ENCODE measurements around the gene TEX22. TPM values are rescaled to one million over a fixed set of nuclear protein-coding genes. Genes with fewer than 3 reads are reported as not detected.

TEX22 gene
- total and polyA plus RNA-seq, 2 donors (not counting 1 experiment from before 2014, with no cell fraction given), result 1.7 to 7.0 TPM

DNA sequence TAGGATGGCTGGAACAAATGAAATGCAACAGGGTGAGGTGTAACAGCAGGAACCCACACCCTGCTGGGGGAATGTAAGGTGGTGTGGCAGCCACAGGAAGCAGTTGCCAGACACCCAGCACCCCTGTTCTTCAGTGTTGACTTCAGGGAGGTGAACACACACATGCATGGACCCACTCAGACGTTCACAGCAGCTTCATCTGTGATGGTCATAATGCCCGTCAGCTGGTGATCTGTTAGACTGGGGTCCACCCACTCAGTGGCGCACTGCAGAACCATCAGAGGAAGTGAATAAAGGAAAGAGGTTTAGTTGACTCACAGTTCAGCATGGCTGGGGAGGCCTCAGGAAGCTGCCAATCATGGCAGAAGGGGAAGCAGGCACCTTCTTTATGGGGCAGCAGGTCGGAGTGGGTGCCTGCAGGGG is 22.7 kb upstream of the TEX22 start:
- H3K9ac ChIP-seq (ENCODE audit: low read length), result no peak overlapping the region
- 23% methylated on average over 4 of the region's 4 CpGs for WGBS (ENCODE audit: insufficient coverage)
- no peak overlapping the region for H3K27ac ChIP-seq (ENCODE audit: low read length in 2 of 2)
- H2AFZ ChIP-seq (ENCODE audit: insufficient read depth, low read depth, low read length, poor library complexity, severe bottlenecking), result no peak overlapping the region
- TF ChIP-seq, protein P1, sequence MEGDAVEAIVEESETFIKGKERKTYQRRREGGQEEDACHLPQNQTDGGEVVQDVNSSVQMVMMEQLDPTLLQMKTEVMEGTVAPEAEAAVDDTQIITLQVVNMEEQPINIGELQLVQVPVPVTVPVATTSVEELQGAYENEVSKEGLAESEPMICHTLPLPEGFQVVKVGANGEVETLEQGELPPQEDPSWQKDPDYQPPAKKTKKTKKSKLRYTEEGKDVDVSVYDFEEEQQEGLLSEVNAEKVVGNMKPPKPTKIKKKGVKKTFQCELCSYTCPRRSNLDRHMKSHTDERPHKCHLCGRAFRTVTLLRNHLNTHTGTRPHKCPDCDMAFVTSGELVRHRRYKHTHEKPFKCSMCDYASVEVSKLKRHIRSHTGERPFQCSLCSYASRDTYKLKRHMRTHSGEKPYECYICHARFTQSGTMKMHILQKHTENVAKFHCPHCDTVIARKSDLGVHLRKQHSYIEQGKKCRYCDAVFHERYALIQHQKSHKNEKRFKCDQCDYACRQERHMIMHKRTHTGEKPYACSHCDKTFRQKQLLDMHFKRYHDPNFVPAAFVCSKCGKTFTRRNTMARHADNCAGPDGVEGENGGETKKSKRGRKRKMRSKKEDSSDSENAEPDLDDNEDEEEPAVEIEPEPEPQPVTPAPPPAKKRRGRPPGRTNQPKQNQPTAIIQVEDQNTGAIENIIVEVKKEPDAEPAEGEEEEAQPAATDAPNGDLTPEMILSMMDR (IDR thresholded peaks at IDR 0.05), result no peak
- ATAC-seq (ENCODE audit: low read depth) (no peak), DNase-seq (no peak)
- no peaks in the 10 kb centered on the region for H4K20me1 ChIP-seq (ENCODE audit: control insufficient read depth, insufficient read depth, low read length, poor library complexity, severe bottlenecking)
- no peaks in the 10 kb centered on the region for H3K36me3 ChIP-seq (replicated peaks in 1 of 2; ENCODE audit: control extremely low read depth in 1 of 2, control insufficient read depth in 1 of 2, extremely low read depth in 1 of 2, insufficient read depth in 2 of 2, low read length in 1 of 2)
- no peaks in the 10 kb centered on the region for H3K27me3 Mint-ChIP-seq
- H3K4me1 Mint-ChIP-seq, result peaks cover 10% of the 10 kb centered on the region
- no peaks in the 10 kb centered on the region for H3K27me3 ChIP-seq (replicated peaks in 1 of 4; ENCODE audit: control extremely low read depth in 1 of 4, control insufficient read depth in 3 of 4, insufficient read depth in 4 of 4, low read length in 3 of 4)
- no peaks in the 10 kb centered on the region for H3K79me2 ChIP-seq (ENCODE audit: control insufficient read depth, insufficient read depth, low read length)
- no peak overlapping the region for H3K4me2 ChIP-seq (replicated peaks; ENCODE audit: low read depth, low read length, poor library complexity, severe bottlenecking)
- no peak overlapping the region for H3K27ac Mint-ChIP-seq
- no peak overlapping the region for H3K4me3 Mint-ChIP-seq
- peaks cover 2% of the 10 kb centered on the region for H3K9me3 Mint-ChIP-seq (ENCODE audit: insufficient read depth)
- H3K4me3 ChIP-seq (ENCODE audit: control extremely low read depth in 1 of 5, extremely low read depth in 1 of 5, insufficient read depth in 1 of 5, low read depth in 2 of 5, low read length in 4 of 5), result no peak overlapping the region
- peaks cover 0 to 11% of the 10 kb centered on the region in 2 donors for H3K4me1 ChIP-seq (ENCODE audit: control insufficient read depth in 2 of 2, insufficient read depth in 2 of 2, low read length in 2 of 2)
- peaks cover 0 to 14% (median 0%) of the 10 kb centered on the region in 3 donors for H3K9me3 ChIP-seq (ENCODE audit: control extremely low read depth in 1 of 3, control insufficient read depth in 2 of 3, insufficient read depth in 1 of 3, low read length in 2 of 3)
- ChIA-PET POLR2A (no interaction called here), CTCF (no interaction called here)
- intact Hi-C loops (cut with micrococcal nuclease), result no loop called here

DNA sequence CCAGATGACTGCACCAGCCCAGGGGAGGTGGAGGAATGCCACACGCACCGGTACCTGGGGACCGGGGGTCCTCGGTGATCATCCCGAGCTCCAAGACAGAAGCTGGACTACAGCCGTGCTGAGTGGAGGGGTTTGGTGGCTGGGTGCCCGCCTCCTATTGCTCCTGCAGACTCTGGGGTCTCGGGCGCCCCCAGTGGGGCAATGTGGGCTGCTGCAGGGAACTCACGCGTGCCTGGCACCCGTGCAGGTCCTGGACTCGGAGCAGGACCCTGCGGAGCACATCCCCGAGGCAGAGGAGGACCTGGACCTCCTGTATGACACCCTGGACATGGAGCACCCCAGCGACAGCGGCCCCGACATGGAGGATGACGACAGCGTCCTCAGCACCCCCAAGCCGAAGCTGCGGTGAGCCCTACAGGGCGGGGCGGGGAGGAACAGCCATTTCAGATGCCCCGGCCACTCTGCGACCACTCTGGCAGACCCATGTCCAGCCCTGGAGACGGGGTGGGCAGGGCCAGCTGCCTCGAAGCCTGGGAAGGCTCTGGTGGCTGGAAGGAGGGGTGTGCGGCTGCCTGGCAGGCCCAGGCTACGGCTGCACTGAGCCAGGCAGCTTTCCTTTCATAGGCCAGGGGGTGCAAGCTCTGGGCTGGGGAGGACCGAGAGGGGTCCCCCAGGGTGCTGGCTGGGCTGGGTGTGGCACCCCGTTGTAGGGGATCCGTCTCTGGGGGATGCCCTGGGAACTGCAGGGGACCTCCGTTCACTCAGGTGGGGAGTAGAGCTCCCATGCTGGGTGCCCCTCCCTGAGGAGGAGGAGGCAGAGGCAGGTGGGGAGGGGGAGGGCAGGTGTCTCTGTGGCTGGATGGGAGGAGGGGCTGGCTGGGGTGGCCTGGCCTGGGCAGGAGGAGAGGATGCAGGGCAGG is 21.6 kb upstream of the TEX22 start:
- no peaks in the 10 kb centered on the region for H3K36me3 ChIP-seq (replicated peaks in 1 of 2; ENCODE audit: control extremely low read depth in 1 of 2, control insufficient read depth in 1 of 2, extremely low read depth in 1 of 2, insufficient read depth in 2 of 2, low read length in 1 of 2)
- no peak for TF ChIP-seq EZH2 (IDR thresholded peaks at IDR 0.05; ENCODE audit: borderline replicate concordance, insufficient read depth, low read depth, low read length, poor library complexity, severe bottlenecking)
- TF ChIP-seq, protein P1 (IDR thresholded peaks at IDR 0.05), result no peak
- no peaks in the 10 kb centered on the region for H3K27me3 Mint-ChIP-seq
- H3K9me3 ChIP-seq (ENCODE audit: control extremely low read depth in 1 of 3, control insufficient read depth in 2 of 3, insufficient read depth in 1 of 3, low read length in 2 of 3), result peaks cover 0 to 14% (median 0%) of the 10 kb centered on the region in 3 donors
- no peak for ATAC-seq (ENCODE audit: low read depth)
- intact Hi-C loops (cut with micrococcal nuclease), result no loop called here
- DNase-seq, result no peak
- H3K27ac Mint-ChIP-seq, result no peak overlapping the region
- no peak overlapping the region for H3K9ac ChIP-seq (ENCODE audit: low read length)
- peaks cover 0 to 6% of the 10 kb centered on the region in 2 donors for H3K4me1 ChIP-seq (ENCODE audit: control insufficient read depth in 2 of 2, insufficient read depth in 2 of 2, low read length in 2 of 2)
- no peaks in the 10 kb centered on the region for H3K27me3 ChIP-seq (replicated peaks in 1 of 4; ENCODE audit: control extremely low read depth in 1 of 4, control insufficient read depth in 3 of 4, insufficient read depth in 4 of 4, low read length in 3 of 4)
- no peak overlapping the region for H3K4me3 ChIP-seq (ENCODE audit: control extremely low read depth in 1 of 5, extremely low read depth in 1 of 5, insufficient read depth in 1 of 5, low read depth in 2 of 5, low read length in 4 of 5)
- H3K27ac ChIP-seq (ENCODE audit: low read length in 2 of 2), result no peak overlapping the region
- ChIA-PET CTCF (no interaction called here), POLR2A (interaction anchor here (0.8 kb wide), 1 partner anchor 32 kb away, joined by 3 read pairs; no protein-coding TSS in a partner anchor)
- peaks cover 7% of the 10 kb centered on the region for H3K4me1 Mint-ChIP-seq
- no peaks in the 10 kb centered on the region for H3K79me2 ChIP-seq (ENCODE audit: control insufficient read depth, insufficient read depth, low read length)
- H3K4me3 Mint-ChIP-seq, result no peak overlapping the region
- no peak overlapping the region for H2AFZ ChIP-seq (ENCODE audit: insufficient read depth, low read depth, low read length, poor library complexity, severe bottlenecking)
- no peak overlapping the region for H3K4me2 ChIP-seq (replicated peaks; ENCODE audit: low read depth, low read length, poor library complexity, severe bottlenecking)
- peaks cover 2% of the 10 kb centered on the region for H3K9me3 Mint-ChIP-seq (ENCODE audit: insufficient read depth)
- H4K20me1 ChIP-seq (ENCODE audit: control insufficient read depth, insufficient read depth, low read length, poor library complexity, severe bottlenecking), result no peaks in the 10 kb centered on the region
- WGBS (ENCODE audit: insufficient coverage), result 96% methylated on average over 33 of the region's 34 CpGs
